ENCODE results near the gene CPLANE1. TPM values are rescaled to one million over a fixed set of nuclear protein-coding genes. Genes with fewer than 3 reads are reported as not detected.
"Not testable (repeated sequence)": the region's sequence is repeated elsewhere in the genome, so short reads cannot be mapped to it uniquely, and the experiment has no call there.

Gene CPLANE1
- total RNA-seq = 10 to 100 TPM; 14.0 to 65.2 (median 21.3) TPM

- Histone ChIP-seq H3K4me1 (peaks cover 0 to 10% (median 0%) of the 10 kb centered on the region in 4 donors), H3K27me3 (no peaks in the 10 kb centered on the region), H3K4me3 (peak within 1 kb of the TSS; percentile 67 to 93 (median 74)), H3K27ac (peak within 1 kb of the TSS; percentile 72 to 91 (median 78)), H3K36me3 (no peaks in the 10 kb centered on the region), H3K9me3 (peaks cover 0 to 4% (median 0%) of the 10 kb centered on the region in 4 donors)
- peak; percentile 61 to 82 (median 80) for DNase-seq
- peak; percentile 46 to 50 for TF ChIP-seq POLR2A (IDR thresholded peaks at IDR 0.05)
- TF ChIP-seq, protein P1, sequence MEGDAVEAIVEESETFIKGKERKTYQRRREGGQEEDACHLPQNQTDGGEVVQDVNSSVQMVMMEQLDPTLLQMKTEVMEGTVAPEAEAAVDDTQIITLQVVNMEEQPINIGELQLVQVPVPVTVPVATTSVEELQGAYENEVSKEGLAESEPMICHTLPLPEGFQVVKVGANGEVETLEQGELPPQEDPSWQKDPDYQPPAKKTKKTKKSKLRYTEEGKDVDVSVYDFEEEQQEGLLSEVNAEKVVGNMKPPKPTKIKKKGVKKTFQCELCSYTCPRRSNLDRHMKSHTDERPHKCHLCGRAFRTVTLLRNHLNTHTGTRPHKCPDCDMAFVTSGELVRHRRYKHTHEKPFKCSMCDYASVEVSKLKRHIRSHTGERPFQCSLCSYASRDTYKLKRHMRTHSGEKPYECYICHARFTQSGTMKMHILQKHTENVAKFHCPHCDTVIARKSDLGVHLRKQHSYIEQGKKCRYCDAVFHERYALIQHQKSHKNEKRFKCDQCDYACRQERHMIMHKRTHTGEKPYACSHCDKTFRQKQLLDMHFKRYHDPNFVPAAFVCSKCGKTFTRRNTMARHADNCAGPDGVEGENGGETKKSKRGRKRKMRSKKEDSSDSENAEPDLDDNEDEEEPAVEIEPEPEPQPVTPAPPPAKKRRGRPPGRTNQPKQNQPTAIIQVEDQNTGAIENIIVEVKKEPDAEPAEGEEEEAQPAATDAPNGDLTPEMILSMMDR (IDR thresholded peaks at IDR 0.05) = peak in 1 of 6 experiments; percentile 6
Measured at GRCh38 chr5:37248970-37249814, at the start of gene CPLANE1. TSS of gene CPLANE1 (minus strand) at chr5:37249376. CDS start at chr5:37247698, 1,678 bp downstream.

DNA sequence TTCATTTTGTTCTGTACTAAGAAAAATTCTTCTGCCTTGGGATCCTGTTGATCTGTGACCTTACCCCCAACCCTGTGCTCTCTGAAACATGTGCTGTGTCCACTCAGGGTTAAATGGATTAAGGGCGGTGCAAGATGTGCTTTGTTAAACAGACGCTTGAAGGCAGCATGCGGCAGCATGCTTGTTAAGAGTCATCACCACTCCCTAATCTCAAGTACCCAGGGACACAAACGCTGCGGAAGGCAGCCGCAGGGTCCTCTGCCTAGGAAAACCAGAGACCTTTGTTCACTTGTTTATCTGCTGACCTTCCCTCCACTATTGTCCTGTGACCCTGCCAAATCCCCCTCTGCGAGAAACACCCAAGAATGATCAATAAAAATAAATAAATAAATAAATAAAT is 47.1 kb upstream of the CPLANE1 start:
- H3K4me3 ChIP-seq, H3K27me3 ChIP-seq, H3K27ac ChIP-seq, DNase-seq, H3K4me1 ChIP-seq, H3K9me3 ChIP-seq: not testable (repeated sequence)
- H3K36me3 ChIP-seq = peaks cover 0 to 71% (median 0%) of the 10 kb centered on the region in 3 donors

DNA sequence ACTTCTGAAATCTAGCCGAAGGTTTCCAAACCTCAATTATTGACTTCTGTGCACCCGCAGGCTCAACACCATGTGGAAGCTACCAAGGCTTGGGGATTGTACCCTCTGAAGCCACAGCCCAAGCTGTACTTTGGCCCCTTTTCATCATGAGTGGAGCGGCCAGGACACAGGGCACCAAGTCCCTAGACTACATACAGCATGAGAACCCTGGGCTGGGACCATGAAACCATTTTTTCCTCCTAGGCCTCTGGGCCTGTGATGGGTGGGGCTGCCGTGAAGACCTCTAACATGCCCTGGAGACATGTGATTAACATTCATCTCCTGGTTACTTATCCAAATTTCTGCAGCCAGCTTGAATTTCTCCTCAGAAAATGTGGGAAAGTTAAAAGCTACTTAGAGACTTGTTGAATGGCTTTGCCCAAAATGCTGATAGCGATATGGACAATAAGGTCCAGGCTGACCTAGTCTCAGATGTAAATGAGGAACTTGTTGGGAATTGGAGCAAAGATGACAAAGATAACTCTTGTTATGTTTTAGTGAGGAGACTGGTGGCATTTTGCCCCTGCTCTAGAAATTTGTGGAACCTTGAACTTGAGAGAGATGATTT is 34.1 kb upstream of the CPLANE1 start:
- no peak for TF ChIP-seq POLR2A (IDR thresholded peaks at IDR 0.05)
- TF ChIP-seq, protein P1 (IDR thresholded peaks at IDR 0.05) = no peak
- H3K27ac ChIP-seq = no peak overlapping the region
- H3K4me1 ChIP-seq = no peaks in the 10 kb centered on the region
- no peak for DNase-seq
- H3K27me3 ChIP-seq = no peaks in the 10 kb centered on the region
- peaks cover 0 to 10% (median 5%) of the 10 kb centered on the region in 4 donors for H3K9me3 ChIP-seq
- H3K4me3 ChIP-seq = no peak overlapping the region
- H3K36me3 ChIP-seq = no peaks in the 10 kb centered on the region

- TF ChIP-seq POLR2A (IDR thresholded peaks at IDR 0.05) = no peak
- TF ChIP-seq, protein P1 (IDR thresholded peaks at IDR 0.05) = no peak
- no peaks in the 10 kb centered on the region for H3K4me1 ChIP-seq
- H3K4me3 ChIP-seq = no peak overlapping the region
- no peak for DNase-seq
- no peaks in the 10 kb centered on the region for H3K36me3 ChIP-seq
- no peak overlapping the region for H3K27ac ChIP-seq
- H3K27me3 ChIP-seq = no peaks in the 10 kb centered on the region
- H3K9me3 ChIP-seq = peaks cover 0 to 10% (median 0%) of the 10 kb centered on the region in 4 donors
Measured at GRCh38 chr5:37275511-37275910, 26.3 kb upstream of the CPLANE1 start.

DNA sequence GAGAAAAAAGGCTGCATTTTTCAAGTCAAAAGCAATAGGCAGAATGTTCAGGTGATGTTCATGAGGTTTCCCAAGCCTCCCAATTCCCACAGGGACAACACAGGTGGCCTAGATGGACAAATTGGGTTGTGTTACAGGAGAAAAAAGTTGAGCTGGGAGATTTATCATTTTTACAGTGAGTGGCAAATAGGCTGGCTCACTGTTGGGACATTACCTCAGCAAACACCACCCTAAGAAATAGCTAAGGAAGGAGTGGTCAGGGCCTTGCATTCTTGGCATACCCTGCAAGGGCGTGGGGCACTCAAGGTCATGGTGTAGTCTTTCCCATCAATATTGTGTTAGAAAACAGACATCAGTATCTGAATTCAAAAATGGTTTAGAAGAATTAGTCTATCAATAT is 23.3 kb upstream of the CPLANE1 start:
- no peak overlapping the region for H3K4me3 ChIP-seq
- H3K36me3 ChIP-seq = no peaks in the 10 kb centered on the region
- DNase-seq = no peak
- no peaks in the 10 kb centered on the region for H3K27me3 ChIP-seq
- H3K27ac ChIP-seq = no peak overlapping the region
- no peaks in the 10 kb centered on the region for H3K9me3 ChIP-seq
- H3K4me1 ChIP-seq = no peaks in the 10 kb centered on the region
- TF ChIP-seq POLR2A (IDR thresholded peaks at IDR 0.05) = no peak
- TF ChIP-seq, protein P1 (IDR thresholded peaks at IDR 0.05) = no peak

DNA sequence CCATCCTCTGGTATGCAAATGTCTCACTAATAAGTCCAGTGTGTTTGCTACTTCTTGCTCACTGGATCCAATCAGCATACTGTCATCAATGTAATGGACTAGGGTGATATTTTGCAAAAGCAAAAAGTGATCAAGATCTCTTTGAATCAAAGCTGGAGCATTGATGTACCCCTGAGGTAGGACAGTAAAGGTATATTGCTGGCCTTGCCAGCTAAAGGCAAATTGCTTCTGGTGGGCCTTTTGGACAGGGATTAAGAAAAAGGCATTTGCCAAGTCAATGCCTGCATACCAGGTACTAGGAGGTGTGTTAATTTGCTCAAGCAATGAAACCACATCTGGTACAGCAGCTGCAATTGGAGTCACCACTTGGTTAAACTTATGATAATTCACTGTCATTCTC is 18.9 kb upstream of the CPLANE1 start:
- H3K27ac ChIP-seq, H3K36me3 ChIP-seq, H3K9me3 ChIP-seq, H3K4me3 ChIP-seq, DNase-seq, H3K27me3 ChIP-seq, H3K4me1 ChIP-seq: not testable (repeated sequence)
